ENCODE results near the gene ATRIP. TPM values are rescaled to one million over a fixed set of nuclear protein-coding genes. Genes with fewer than 3 reads are reported as not detected.
A peak's percentile ranks its signal among the peaks of the same experiment; 100 is the strongest.

Gene ATRIP
- polyA plus RNA-seq, 1 of the 3 experiments (the other 2 are of a cell fraction), result 5.6 TPM

DNA sequence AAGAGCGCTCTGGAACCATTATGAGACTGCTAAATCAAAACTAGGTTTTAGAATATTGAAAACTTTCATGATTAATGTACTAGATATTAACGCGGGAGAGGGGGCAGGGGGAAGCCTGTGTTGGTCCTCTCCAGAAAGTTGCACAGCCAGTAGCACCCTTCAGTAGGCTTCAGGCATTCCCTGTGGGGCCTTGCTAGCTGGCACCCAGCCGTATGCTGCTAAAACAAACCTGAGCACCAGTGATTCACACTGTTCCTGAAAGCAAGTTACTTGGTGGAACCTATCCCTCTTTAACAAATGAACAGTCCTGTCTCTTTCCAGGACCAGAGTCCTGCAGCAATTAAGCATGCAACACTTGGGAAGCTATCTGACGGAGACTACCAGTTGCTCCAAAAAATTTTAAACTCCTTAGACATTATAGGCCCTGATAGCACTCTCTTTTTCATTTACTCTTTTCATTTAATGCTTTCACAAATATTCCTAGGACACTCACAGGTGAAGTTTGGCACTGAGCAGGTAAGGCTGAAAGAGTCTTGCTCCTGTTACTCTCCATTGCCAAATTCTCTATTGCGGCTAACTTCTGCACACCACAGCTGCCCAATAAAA is 1.2 kb upstream of the ATRIP start:
- peaks cover 69% of the 10 kb centered on the region for H3K79me2 ChIP-seq (ENCODE audit: insufficient read depth)
- peak overlapping the region; percentile 78 for H3K4me2 ChIP-seq
- peaks cover 21 to 27% of the 10 kb centered on the region in 2 experiments for H3K36me3 ChIP-seq (replicated peaks in 1 of 2; ENCODE audit: control insufficient read depth in 1 of 2, insufficient read depth in 2 of 2, low read length in 1 of 2)
- H2AFZ ChIP-seq (ENCODE audit: low read depth), result no peak overlapping the region
- H3K27me3 ChIP-seq (ENCODE audit: insufficient read depth), result no peaks in the 10 kb centered on the region
- CTCF ChIA-PET, result interaction anchor here (1.0 to 6.6 kb wide), 10 partner anchors 10 to 251 kb away, joined by 3 to 57 read pairs (median 5); partner anchors contain the start of gene SLC26A6
- H3K27ac ChIP-seq (ENCODE audit: low read depth in 2 of 2, low read length in 1 of 2), result no peak overlapping the region
- no peak overlapping the region for H3K9ac ChIP-seq
- TF ChIP-seq RFX5 (IDR thresholded peaks at IDR 0.05; ENCODE audit: low read length), result no peak
- no peak for TF ChIP-seq NFIC (IDR thresholded peaks at IDR 0.05; ENCODE audit: borderline replicate concordance)
- TF ChIP-seq, protein P1, sequence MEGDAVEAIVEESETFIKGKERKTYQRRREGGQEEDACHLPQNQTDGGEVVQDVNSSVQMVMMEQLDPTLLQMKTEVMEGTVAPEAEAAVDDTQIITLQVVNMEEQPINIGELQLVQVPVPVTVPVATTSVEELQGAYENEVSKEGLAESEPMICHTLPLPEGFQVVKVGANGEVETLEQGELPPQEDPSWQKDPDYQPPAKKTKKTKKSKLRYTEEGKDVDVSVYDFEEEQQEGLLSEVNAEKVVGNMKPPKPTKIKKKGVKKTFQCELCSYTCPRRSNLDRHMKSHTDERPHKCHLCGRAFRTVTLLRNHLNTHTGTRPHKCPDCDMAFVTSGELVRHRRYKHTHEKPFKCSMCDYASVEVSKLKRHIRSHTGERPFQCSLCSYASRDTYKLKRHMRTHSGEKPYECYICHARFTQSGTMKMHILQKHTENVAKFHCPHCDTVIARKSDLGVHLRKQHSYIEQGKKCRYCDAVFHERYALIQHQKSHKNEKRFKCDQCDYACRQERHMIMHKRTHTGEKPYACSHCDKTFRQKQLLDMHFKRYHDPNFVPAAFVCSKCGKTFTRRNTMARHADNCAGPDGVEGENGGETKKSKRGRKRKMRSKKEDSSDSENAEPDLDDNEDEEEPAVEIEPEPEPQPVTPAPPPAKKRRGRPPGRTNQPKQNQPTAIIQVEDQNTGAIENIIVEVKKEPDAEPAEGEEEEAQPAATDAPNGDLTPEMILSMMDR (IDR thresholded peaks at IDR 0.05), result no peak
- no peak for TF ChIP-seq NRF1 (IDR thresholded peaks at IDR 0.05; ENCODE audit: low read depth, low read length)
- TF ChIP-seq ELF1 (IDR thresholded peaks at IDR 0.05), result no peak
- no peak for TF ChIP-seq FOSL2 (IDR thresholded peaks at IDR 0.05; ENCODE audit: borderline replicate concordance, low read depth)
- TF ChIP-seq, protein P2, sequence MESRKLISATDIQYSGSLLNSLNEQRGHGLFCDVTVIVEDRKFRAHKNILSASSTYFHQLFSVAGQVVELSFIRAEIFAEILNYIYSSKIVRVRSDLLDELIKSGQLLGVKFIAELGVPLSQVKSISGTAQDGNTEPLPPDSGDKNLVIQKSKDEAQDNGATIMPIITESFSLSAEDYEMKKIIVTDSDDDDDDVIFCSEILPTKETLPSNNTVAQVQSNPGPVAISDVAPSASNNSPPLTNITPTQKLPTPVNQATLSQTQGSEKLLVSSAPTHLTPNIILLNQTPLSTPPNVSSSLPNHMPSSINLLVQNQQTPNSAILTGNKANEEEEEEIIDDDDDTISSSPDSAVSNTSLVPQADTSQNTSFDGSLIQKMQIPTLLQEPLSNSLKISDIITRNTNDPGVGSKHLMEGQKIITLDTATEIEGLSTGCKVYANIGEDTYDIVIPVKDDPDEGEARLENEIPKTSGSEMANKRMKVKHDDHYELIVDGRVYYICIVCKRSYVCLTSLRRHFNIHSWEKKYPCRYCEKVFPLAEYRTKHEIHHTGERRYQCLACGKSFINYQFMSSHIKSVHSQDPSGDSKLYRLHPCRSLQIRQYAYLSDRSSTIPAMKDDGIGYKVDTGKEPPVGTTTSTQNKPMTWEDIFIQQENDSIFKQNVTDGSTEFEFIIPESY (IDR thresholded peaks at IDR 0.05; ENCODE audit: borderline replicate concordance, low read depth), result no peak
- TF ChIP-seq, protein P3, sequence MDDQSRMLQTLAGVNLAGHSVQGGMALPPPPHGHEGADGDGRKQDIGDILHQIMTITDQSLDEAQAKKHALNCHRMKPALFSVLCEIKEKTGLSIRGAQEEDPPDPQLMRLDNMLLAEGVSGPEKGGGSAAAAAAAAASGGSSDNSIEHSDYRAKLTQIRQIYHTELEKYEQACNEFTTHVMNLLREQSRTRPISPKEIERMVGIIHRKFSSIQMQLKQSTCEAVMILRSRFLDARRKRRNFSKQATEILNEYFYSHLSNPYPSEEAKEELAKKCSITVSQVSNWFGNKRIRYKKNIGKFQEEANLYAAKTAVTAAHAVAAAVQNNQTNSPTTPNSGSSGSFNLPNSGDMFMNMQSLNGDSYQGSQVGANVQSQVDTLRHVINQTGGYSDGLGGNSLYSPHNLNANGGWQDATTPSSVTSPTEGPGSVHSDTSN (IDR thresholded peaks at IDR 0.05), result no peak
- TF ChIP-seq GATA2 (CRISPR knock-in tag; IDR thresholded peaks at IDR 0.05), result no peak
- no peak for TF ChIP-seq CHD2 (IDR thresholded peaks at IDR 0.05; ENCODE audit: low read length, partially characterized antibody)
- no peak for TF ChIP-seq TEAD4 (IDR thresholded peaks at IDR 0.05; ENCODE audit: borderline replicate concordance, insufficient read depth)
- TF ChIP-seq, protein P4, sequence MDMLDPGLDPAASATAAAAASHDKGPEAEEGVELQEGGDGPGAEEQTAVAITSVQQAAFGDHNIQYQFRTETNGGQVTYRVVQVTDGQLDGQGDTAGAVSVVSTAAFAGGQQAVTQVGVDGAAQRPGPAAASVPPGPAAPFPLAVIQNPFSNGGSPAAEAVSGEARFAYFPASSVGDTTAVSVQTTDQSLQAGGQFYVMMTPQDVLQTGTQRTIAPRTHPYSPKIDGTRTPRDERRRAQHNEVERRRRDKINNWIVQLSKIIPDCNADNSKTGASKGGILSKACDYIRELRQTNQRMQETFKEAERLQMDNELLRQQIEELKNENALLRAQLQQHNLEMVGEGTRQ (IDR thresholded peaks at IDR 0.05; ENCODE audit: borderline replicate concordance, low read depth, low read length), result no peak
- TF ChIP-seq, protein P5, sequence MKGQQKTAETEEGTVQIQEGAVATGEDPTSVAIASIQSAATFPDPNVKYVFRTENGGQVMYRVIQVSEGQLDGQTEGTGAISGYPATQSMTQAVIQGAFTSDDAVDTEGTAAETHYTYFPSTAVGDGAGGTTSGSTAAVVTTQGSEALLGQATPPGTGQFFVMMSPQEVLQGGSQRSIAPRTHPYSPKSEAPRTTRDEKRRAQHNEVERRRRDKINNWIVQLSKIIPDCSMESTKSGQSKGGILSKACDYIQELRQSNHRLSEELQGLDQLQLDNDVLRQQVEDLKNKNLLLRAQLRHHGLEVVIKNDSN (IDR thresholded peaks at IDR 0.05; ENCODE audit: borderline replicate concordance, low read depth), result no peak
- TF ChIP-seq MEF2A (IDR thresholded peaks at IDR 0.05; ENCODE audit: borderline replicate concordance, low read depth), result no peak
- TF ChIP-seq POLR2AphosphoS5 (IDR thresholded peaks at IDR 0.05; ENCODE audit: low read depth, low read length), result no peak; the same call in 1 of the 2 replicates
- no peak for TF ChIP-seq JUND (IDR thresholded peaks at IDR 0.05)
- no peak for TF ChIP-seq EP300 (IDR thresholded peaks at IDR 0.05; ENCODE audit: borderline replicate concordance in 1 of 2, low read depth in 1 of 2, low read length in 1 of 2)
- no peak for TF ChIP-seq RAD21 (IDR thresholded peaks at IDR 0.05; ENCODE audit: low read length)
- WGBS (ENCODE audit: low lambda C conversion rate), result 86% methylated on average over 6 of the region's 6 CpGs
- no peak for DNase-seq
- no peaks in the 10 kb centered on the region for H3K9me2 ChIP-seq
- no peaks in the 10 kb centered on the region for H3K9me3 ChIP-seq
- peak overlapping the region; percentile 77 to 97; a peak in 3 of 4 replicates for H3K4me3 ChIP-seq (ENCODE audit: low read depth in 2 of 2, low read length in 1 of 2)
- POLR2A ChIA-PET, result interaction anchor here (1.2 to 2.1 kb wide), 5 partner anchors 17 to 295 kb away, joined by 3 to 7 read pairs (median 6); no protein-coding TSS in a partner anchor
- peaks cover 32% of the 10 kb centered on the region for H3F3A ChIP-seq (replicated peaks; ENCODE audit: insufficient read depth)
- H3K4me1 ChIP-seq (ENCODE audit: control insufficient read depth in 1 of 2, insufficient read depth in 2 of 2, low read depth in 1 of 2, low read length in 1 of 2), result peaks cover 8 to 22% of the 10 kb centered on the region in 2 experiments
- H4K20me1 ChIP-seq (ENCODE audit: insufficient read depth), result peaks cover 9% of the 10 kb centered on the region
